Panc1 (cell line): ENCODE data around the gene ANKRD29. TPM values are rescaled to one million over a fixed set of nuclear protein-coding genes. Genes with fewer than 3 reads are reported as not detected.

Experiments
- ATAC-seq: fragments of 200-7000 bp; cut with Tn5 transposase; 2 replicates; pipeline ENCODE4 v1.9.1; 2020; ENCODE audit warnings: mild to moderate bottlenecking, moderate library complexity
- BruUV-seq: library from RNA; stranded (reverse); fragments of 400-500 nt; replicated peaks from 2 replicates; lab custom pipeline; 2021; lab: Mats Ljungman, UMichigan
- CTCF ChIA-PET: fragments of 300-600 bp; sonication (Branson Sonifier 250); formaldehyde crosslinking; loops from one replicate; lab custom pipeline; 2022; ENCODE audit warnings: antibody characterized with exemption; lab: Charles Lee
- POLR2A ChIA-PET: fragments of 300-600 bp; sonication (Branson Sonifier 250); formaldehyde crosslinking; loops from one replicate; lab custom pipeline; 2022; ENCODE audit warnings: antibody characterized with exemption; lab: Charles Lee
- DNase-seq: peaks from one replicate; pipeline ENCODE4 v3.0.0-alpha.2; 2010; ENCODE audit warnings: low read depth, low spot score
- H3K27ac ChIP-seq: 2 replicates; pipeline ENCODE4 v1.5.1; 2011; ENCODE audit warnings: mild to moderate bottlenecking, low read length, inconsistent platforms
- H3K27me3 ChIP-seq: fragments of 200-500 bp; sonication (Bioruptor generic); 2 replicates; pipeline ENCODE4 v1.6.0; 2014; ENCODE audit warnings: low read length, inconsistent platforms; ENCODE audit not compliant: control insufficient read depth, insufficient read depth
- H3K36me3 ChIP-seq: fragments of 200-500 bp; sonication (Bioruptor generic); 2 replicates; pipeline ENCODE4 v1.5.1; 2014; ENCODE audit warnings: inconsistent platforms, mild to moderate bottlenecking, low read length, moderate library complexity; ENCODE audit not compliant: control insufficient read depth, insufficient read depth
- H3K4me1 ChIP-seq: 2 replicates; pipeline ENCODE4 v1.5.1; 2011; ENCODE audit warnings: inconsistent platforms, mild to moderate bottlenecking, low read length, moderate library complexity; ENCODE audit not compliant: control insufficient read depth, insufficient read depth
- H3K4me3 ChIP-seq, 2 experiments: 2 replicates each; pipeline ENCODE4 v1.5.1; 2011 to 2012; ENCODE audit warnings: low read depth in 2 of 2, low read length in 2 of 2, mild to moderate bottlenecking in 2 of 2, inconsistent platforms in 1 of 2, moderate library complexity in 1 of 2
- H3K9me3 ChIP-seq: fragments of 200-500 bp; sonication (Bioruptor generic); 2 replicates; pipeline ENCODE4 v1.5.1; 2014; ENCODE audit warnings: low read depth, mild to moderate bottlenecking, inconsistent platforms, low read length, moderate library complexity; ENCODE audit not compliant: control insufficient read depth, insufficient read depth
- POLR2AphosphoS5 ChIP-seq: IDR thresholded peaks from 2 replicates; pipeline ENCODE4 v1.6.1; 2012; ENCODE audit warnings: mild to moderate bottlenecking, low read depth, low read length, moderate library complexity
- SIN3A ChIP-seq: IDR thresholded peaks from 2 replicates; pipeline ENCODE4 v1.6.1; 2012; ENCODE audit warnings: low read depth, mild to moderate bottlenecking, low read length, moderate library complexity, borderline replicate concordance; ENCODE audit not compliant: insufficient read depth
- TCF7L2 ChIP-seq: IDR thresholded peaks from 2 replicates; pipeline ENCODE4 v1.6.1; 2011; ENCODE audit warnings: mild to moderate bottlenecking, low read depth, low read length, inconsistent platforms
- in situ Hi-C: cut with HindIII; loops from 2 replicates; pipeline ENCODE4 v1.10.0; 2016; ENCODE audit warnings: low sequenced_read_pairs, low pct_unique_long_range_greater_than_20kb
- intact Hi-C: fragments of 100-400 bp; cut with micrococcal nuclease; formaldehyde crosslinking; loops from one replicate; pipeline ENCODE4 v1.10.0; 2022; ENCODE audit not compliant: unreplicated experiment
- total RNA-seq: library from RNA; stranded (reverse); gene quantifications from one replicate; pipeline ENCODE4 v1.2.1, GENCODE V29; 2021; ENCODE audit not compliant: unreplicated experiment
- TF ChIP-seq, protein P1 (sequence below): fragments of 450-650 bp; IDR thresholded peaks from 2 replicates; pipeline ENCODE4 v1.5.1; 2017; ENCODE audit warnings: mild to moderate bottlenecking
- TF ChIP-seq, protein P2 (sequence below), 2 experiments: IDR thresholded peaks; 2 replicates each; pipeline ENCODE4 v1.6.1; 2011 to 2012; ENCODE audit warnings: low read depth in 2 of 2, control low read depth in 1 of 2, low read length in 1 of 2, mild to moderate bottlenecking in 1 of 2, moderate library complexity in 1 of 2; ENCODE audit not compliant: insufficient read depth in 1 of 2

The ANKRD29 gene
- total RNA-seq, 1 experiment from 2014 or later: 0.67 TPM

DNA sequence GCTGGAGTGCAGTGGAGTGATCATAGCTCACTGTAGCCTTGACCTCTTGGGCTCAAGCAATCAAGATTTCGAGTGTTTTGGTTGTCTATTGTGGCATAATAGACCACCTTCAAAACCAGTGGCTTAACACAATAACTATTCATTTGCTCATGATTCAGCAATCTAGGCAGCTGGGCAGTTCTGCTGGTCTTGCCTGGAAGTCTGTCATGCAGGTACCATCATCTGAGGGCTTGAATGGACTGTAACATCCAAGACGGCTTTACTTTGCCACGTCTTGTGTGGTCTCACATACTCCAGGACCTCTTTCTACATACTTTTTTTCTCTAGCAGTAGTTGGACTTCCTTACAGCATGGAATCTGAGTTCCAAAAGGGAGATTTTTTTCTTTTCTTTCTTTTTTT lies 13.2 kb upstream of the ANKRD29 start:
- ChIA-PET POLR2A (no interaction called here), CTCF (interaction anchor here (0.7 kb wide), 1 partner anchor 219 kb away, joined by 6 read pairs; no protein-coding TSS in a partner anchor)
- ATAC-seq (no peak), DNase-seq (no peak)
- Histone ChIP-seq H3K27me3 (peaks cover 11% of the 10 kb centered on the region; the same call in 1 of the 2 replicates), H3K4me3 (no peak overlapping the region), H3K36me3 (no peaks in the 10 kb centered on the region), H3K9me3 (no peaks in the 10 kb centered on the region), H3K27ac (no peak overlapping the region), H3K4me1 (no peaks in the 10 kb centered on the region)
- in situ Hi-C loops: no loop called here
- BruUV-seq: no TSS peak
- intact Hi-C loops: no loop called here
- no peak for TF ChIP-seq TCF7L2
- no peak for TF ChIP-seq POLR2AphosphoS5
- TF ChIP-seq, protein P1, sequence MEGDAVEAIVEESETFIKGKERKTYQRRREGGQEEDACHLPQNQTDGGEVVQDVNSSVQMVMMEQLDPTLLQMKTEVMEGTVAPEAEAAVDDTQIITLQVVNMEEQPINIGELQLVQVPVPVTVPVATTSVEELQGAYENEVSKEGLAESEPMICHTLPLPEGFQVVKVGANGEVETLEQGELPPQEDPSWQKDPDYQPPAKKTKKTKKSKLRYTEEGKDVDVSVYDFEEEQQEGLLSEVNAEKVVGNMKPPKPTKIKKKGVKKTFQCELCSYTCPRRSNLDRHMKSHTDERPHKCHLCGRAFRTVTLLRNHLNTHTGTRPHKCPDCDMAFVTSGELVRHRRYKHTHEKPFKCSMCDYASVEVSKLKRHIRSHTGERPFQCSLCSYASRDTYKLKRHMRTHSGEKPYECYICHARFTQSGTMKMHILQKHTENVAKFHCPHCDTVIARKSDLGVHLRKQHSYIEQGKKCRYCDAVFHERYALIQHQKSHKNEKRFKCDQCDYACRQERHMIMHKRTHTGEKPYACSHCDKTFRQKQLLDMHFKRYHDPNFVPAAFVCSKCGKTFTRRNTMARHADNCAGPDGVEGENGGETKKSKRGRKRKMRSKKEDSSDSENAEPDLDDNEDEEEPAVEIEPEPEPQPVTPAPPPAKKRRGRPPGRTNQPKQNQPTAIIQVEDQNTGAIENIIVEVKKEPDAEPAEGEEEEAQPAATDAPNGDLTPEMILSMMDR: no peak
- TF ChIP-seq, protein P2, sequence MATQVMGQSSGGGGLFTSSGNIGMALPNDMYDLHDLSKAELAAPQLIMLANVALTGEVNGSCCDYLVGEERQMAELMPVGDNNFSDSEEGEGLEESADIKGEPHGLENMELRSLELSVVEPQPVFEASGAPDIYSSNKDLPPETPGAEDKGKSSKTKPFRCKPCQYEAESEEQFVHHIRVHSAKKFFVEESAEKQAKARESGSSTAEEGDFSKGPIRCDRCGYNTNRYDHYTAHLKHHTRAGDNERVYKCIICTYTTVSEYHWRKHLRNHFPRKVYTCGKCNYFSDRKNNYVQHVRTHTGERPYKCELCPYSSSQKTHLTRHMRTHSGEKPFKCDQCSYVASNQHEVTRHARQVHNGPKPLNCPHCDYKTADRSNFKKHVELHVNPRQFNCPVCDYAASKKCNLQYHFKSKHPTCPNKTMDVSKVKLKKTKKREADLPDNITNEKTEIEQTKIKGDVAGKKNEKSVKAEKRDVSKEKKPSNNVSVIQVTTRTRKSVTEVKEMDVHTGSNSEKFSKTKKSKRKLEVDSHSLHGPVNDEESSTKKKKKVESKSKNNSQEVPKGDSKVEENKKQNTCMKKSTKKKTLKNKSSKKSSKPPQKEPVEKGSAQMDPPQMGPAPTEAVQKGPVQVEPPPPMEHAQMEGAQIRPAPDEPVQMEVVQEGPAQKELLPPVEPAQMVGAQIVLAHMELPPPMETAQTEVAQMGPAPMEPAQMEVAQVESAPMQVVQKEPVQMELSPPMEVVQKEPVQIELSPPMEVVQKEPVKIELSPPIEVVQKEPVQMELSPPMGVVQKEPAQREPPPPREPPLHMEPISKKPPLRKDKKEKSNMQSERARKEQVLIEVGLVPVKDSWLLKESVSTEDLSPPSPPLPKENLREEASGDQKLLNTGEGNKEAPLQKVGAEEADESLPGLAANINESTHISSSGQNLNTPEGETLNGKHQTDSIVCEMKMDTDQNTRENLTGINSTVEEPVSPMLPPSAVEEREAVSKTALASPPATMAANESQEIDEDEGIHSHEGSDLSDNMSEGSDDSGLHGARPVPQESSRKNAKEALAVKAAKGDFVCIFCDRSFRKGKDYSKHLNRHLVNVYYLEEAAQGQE (IDR thresholded peaks at IDR 0.05; ENCODE audit: insufficient read depth in 1 of 2, low read depth in 2 of 2, low read length in 1 of 2): no peak
- TF ChIP-seq SIN3A: no peak

DNA sequence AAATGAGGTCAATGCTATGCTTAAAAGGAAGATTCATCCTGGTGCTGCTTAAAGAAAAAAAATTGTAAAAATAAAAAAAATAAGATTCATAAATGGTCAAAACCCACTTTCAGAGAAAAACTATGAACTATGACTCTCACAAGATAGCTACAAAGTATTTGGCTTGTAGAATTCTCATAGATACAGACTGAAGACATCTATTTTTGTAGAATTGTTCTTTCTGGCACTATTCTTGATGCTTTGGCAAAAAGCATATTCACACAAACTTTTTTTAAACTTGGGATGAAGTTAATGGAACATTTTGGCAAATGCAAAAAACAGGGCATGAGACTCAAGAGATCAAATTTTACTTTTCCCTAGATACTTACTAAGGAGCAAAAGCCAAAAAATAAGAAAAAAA lies 12.5 kb upstream of the ANKRD29 start:
- DNase-seq: no peak
- no peaks in the 10 kb centered on the region for H3K36me3 ChIP-seq
- H3K9me3 ChIP-seq: no peaks in the 10 kb centered on the region
- POLR2A ChIA-PET: interaction anchor here (0.7 kb wide), 1 partner anchor 23 kb away, joined by 4 read pairs; no protein-coding TSS in a partner anchor
- in situ Hi-C loops: no loop called here
- TF ChIP-seq POLR2AphosphoS5: no peak
- TF ChIP-seq, protein P1: no peak
- CTCF ChIA-PET: no interaction called here
- H3K27me3 ChIP-seq: peaks cover 11% of the 10 kb centered on the region; the same call in 1 of the 2 replicates
- H3K27ac ChIP-seq: no peak overlapping the region
- H3K4me1 ChIP-seq: no peaks in the 10 kb centered on the region
- intact Hi-C loops: no loop called here
- no peak for ATAC-seq
- BruUV-seq: no TSS peak
- no peak overlapping the region for H3K4me3 ChIP-seq
